ENCODE measurements around the gene ABL2. TPM values are rescaled to one million over a fixed set of nuclear protein-coding genes. Genes with fewer than 3 reads are reported as not detected.
A peak's percentile ranks its signal among the peaks of the same experiment; 100 is the strongest.

Gene ABL2
- total and polyA plus RNA-seq, 12 donors, result 2.5 to 14.4 (median 10.9) TPM

- Histone ChIP-seq H3K4me1 (peaks cover 0 to 19% (median 4%) of the 10 kb centered on the region in 9 donors), H3K27ac (peak overlapping the region in 1 of 10 donors; percentile 2), H3K27me3 (no peaks in the 10 kb centered on the region), H3K4me3 (no peak overlapping the region), H3K36me3 (peaks cover 0 to 90% (median 18%) of the 10 kb centered on the region in 9 donors), H3K9me3 (no peaks in the 10 kb centered on the region)
- ATAC-seq, result peak in 4 of 8 donors; percentile 27 to 61 (median 51)
- no peak for DNase-seq
- WGBS, 2 donors, result 83 to 84% methylated on average over 7 of the region's 7 CpGs
- intact Hi-C loops (cut with DNase I), result loop anchor here in 8 of 10 donors (1.0 to 10.0 kb wide), 6 partner anchors 63 to 246 kb away; partner anchors contain the start of genes AXDND1 (in 3 of the 8) and SOAT1 (in 2 of the 8)
- TF ChIP-seq CTCF (IDR thresholded peaks at IDR 0.05), result peak; percentile 35 to 75 (median 63)
Measured at GRCh38 chr1:179121159-179121938, 108.1 kb downstream of the ABL2 start.

GRCh38 chr1:179120736-179121135, 108.7 kb downstream of the ABL2 start:
- H3K36me3 ChIP-seq, result peaks cover 0 to 90% (median 18%) of the 10 kb centered on the region in 9 donors
- ATAC-seq (no peak), DNase-seq (no peak)
- no peak overlapping the region for H3K27ac ChIP-seq
- H3K4me1 ChIP-seq, result peaks cover 0 to 15% (median 0%) of the 10 kb centered on the region in 9 donors
- no peaks in the 10 kb centered on the region for H3K9me3 ChIP-seq
- intact Hi-C loops (cut with DNase I), result loop anchor here in 8 of 10 donors (1.0 to 10.0 kb wide), 6 partner anchors 64 to 247 kb away; partner anchors contain the start of genes AXDND1 (in 3 of the 8) and SOAT1 (in 2 of the 8)
- no peak for TF ChIP-seq CTCF (IDR thresholded peaks at IDR 0.05)
- 89 to 98% methylated on average over 2 of the region's 2 CpGs for WGBS, 2 donors
- no peaks in the 10 kb centered on the region for H3K27me3 ChIP-seq
- H3K4me3 ChIP-seq, result no peak overlapping the region

GRCh38 chr1:179119513-179119912, 110.0 kb downstream of the ABL2 start:
- Histone ChIP-seq H3K4me3 (no peak overlapping the region), H3K36me3 (peaks cover 0 to 92% (median 18%) of the 10 kb centered on the region in 9 donors), H3K27me3 (no peaks in the 10 kb centered on the region), H3K27ac (peak overlapping the region in 1 of 10 donors; percentile 13), H3K9me3 (no peaks in the 10 kb centered on the region), H3K4me1 (peaks cover 0 to 15% (median 0%) of the 10 kb centered on the region in 9 donors)
- ATAC-seq, result no peak
- TF ChIP-seq CTCF (IDR thresholded peaks at IDR 0.05), result no peak
- DNase-seq, result no peak
- intact Hi-C loops (cut with DNase I), result loop anchor here in 2 of 10 donors (5.0 to 10.0 kb wide), 2 partner anchors 105 to 253 kb away; partner anchors contain the start of gene ABL2 (in 1 of the 2)

GRCh38 chr1:179115181-179115580, 114.3 kb downstream of the ABL2 start:
- intact Hi-C loops (cut with DNase I), result loop anchor here in 2 of 10 donors (5.0 to 10.0 kb wide), 2 partner anchors 110 to 257 kb away; partner anchors contain the start of gene ABL2 (in 1 of the 2)
- H3K9me3 ChIP-seq, result no peaks in the 10 kb centered on the region
- peaks cover 0 to 11% (median 0%) of the 10 kb centered on the region in 9 donors for H3K4me1 ChIP-seq
- H3K36me3 ChIP-seq, result peaks cover 0 to 100% (median 35%) of the 10 kb centered on the region in 9 donors
- H3K27ac ChIP-seq, result no peak overlapping the region
- no peak overlapping the region for H3K4me3 ChIP-seq
- WGBS, 2 donors, result 95 to 99% methylated on average over 3 of the region's 3 CpGs
- no peak for TF ChIP-seq CTCF (IDR thresholded peaks at IDR 0.05)
- ATAC-seq, result no peak
- H3K27me3 ChIP-seq, result no peaks in the 10 kb centered on the region
- no peak for DNase-seq

Measured in heart right ventricle (tissue), 16 donors.